Measurements from ENCODE around the gene PDIA5. TPM values are rescaled to one million over a fixed set of nuclear protein-coding genes. Genes with fewer than 3 reads are reported as not detected.

PDIA5 gene
- total RNA-seq, 1 experiment from 2014 or later: 33.4 TPM

Other genes starting within 250 kb of the PDIA5 start
- gene SEMA5B, start 39.3 kb upstream of the PDIA5 start, total RNA-seq (2014; rRNA removed; shearing (Covaris generic)): not detected in 2 replicates
- 34.3 and 42.3 TPM in 2 replicates for gene SEC22A, start 134.9 kb downstream of the PDIA5 start, total RNA-seq (2014; rRNA removed; shearing (Covaris generic))

Measured in SK-MEL-5 (cell line).